DOHH2 (cell line): ENCODE results near the gene ALG11.

Source experiments
- EZH2phosphoT487 ChIP-seq: fragments of 200-600 bp; sonication (generic); IDR thresholded peaks from 2 replicates; pipeline ENCODE4 v1.6.1; 2017; ENCODE audit warnings: borderline replicate concordance, mild to moderate bottlenecking, antibody characterized with exemption, low read length, moderate library complexity, mixed read lengths
- TF ChIP-seq, protein P1 (sequence below): fragments of 200-600 bp; sonication (generic); IDR thresholded peaks from one replicate; pipeline ENCODE4 v1.5.1; 2014; ENCODE audit warnings: antibody characterized with exemption, mild to moderate bottlenecking, low read depth, low read length; ENCODE audit not compliant: poor library complexity, severe bottlenecking

DNA sequence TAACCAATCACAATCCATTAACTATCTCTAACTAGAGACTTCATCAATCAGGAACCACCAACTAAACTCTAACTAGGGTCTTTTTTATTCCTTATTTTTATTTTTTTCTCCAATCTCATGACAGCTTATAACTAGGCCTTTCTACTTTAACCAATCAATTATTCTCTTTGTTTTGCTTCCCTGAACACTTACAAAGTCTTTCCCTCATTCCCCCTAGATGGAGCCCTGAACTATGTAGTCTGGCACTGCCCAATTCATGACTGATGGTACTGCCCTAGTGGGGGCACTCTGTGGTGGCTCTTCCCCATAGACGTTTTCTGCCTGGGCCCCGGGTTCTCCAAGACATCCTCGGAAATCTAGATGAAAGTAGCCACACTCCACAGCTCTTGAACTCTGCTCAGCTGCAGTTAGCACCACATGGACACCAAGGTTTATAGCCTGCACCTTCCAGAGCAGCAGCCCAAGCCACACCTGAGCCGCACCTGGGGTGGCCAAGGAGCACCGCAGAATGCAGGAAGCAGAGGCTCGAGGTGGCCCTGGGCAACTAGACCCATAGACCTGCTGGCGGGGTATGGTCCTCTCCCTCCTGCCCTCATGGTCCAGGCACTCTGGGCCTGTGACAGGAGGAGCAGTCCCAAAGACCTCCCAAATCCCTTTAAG lies 7.6 kb upstream of the ALG11 start:
- TF ChIP-seq, protein P1, sequence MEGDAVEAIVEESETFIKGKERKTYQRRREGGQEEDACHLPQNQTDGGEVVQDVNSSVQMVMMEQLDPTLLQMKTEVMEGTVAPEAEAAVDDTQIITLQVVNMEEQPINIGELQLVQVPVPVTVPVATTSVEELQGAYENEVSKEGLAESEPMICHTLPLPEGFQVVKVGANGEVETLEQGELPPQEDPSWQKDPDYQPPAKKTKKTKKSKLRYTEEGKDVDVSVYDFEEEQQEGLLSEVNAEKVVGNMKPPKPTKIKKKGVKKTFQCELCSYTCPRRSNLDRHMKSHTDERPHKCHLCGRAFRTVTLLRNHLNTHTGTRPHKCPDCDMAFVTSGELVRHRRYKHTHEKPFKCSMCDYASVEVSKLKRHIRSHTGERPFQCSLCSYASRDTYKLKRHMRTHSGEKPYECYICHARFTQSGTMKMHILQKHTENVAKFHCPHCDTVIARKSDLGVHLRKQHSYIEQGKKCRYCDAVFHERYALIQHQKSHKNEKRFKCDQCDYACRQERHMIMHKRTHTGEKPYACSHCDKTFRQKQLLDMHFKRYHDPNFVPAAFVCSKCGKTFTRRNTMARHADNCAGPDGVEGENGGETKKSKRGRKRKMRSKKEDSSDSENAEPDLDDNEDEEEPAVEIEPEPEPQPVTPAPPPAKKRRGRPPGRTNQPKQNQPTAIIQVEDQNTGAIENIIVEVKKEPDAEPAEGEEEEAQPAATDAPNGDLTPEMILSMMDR, result no peak
- no peak for TF ChIP-seq EZH2phosphoT487
